HG03066 (cell line): Measurements from ENCODE around the gene PKDCC.
"Not testable (repeated sequence)": the region's sequence is repeated elsewhere in the genome, so short reads cannot be mapped to it uniquely, and the experiment has no call there.

Experiments
- ATAC-seq: cut with Tn5 transposase; IDR thresholded peaks from one replicate; pipeline ENCODE4 v1.9.1; 2021; ENCODE audit warnings: low read depth; ENCODE audit not compliant: unreplicated experiment

PKDCC gene

GRCh38 chr2:42084231-42084671, 36.4 kb downstream of the PKDCC start:
- no peak for ATAC-seq

DNA sequence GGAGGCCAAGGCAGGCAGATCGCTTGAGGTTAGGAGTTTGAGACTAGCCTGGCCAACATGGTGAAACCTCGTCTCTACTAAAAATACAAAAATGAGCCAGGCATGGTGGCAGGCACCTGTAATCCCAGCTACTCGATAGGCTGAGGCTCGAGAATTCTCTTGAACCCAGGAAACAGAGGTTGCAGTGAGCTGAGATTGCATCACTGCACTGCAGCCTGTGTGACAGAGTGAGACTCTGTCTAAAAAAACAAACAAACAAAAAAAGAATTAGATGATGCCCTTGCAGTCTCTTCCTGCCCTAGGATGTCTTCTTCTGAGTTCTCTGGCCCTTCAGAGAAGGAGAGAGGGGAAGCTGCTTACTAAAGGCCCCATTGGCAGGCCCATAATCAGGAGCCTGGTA, 37.2 kb downstream of the PKDCC start:
- not testable (repeated sequence) for ATAC-seq

DNA sequence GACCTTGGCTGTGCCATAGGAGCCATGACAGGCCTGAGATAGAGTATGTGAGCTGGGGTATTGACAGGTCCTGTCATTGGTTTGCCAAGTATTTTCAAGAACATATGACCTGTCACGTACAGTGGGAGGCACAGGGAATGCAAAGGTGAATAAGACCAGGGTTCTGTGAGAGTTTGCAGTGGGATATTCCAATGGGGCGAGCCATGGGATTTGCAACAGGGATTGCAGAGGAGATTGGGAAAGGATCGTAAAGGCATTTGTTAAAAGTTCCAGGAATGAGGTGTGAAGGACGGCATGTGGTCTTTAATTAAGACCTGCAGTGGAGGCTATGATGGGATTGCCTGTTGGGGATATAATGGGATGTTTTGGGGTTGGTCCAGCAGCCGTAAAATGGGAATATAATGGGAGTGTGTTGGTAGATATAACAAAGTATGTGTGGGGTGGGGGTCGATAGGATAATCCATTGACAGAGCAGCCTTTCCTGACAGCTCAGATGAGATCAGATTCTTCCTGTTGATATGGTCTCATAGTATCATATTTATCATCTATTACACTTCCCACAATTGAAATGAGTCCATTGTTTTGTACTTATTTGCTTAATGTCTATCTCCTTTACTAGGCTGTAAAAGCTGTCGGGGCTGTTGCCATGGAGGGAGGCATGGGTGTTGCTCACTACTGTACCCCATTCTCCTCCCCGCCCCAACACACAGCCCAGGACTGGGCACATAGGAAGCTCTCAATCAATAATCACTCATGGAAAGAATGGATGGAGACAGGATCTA, 38.1 kb downstream of the PKDCC start:
- ATAC-seq: no peak

DNA sequence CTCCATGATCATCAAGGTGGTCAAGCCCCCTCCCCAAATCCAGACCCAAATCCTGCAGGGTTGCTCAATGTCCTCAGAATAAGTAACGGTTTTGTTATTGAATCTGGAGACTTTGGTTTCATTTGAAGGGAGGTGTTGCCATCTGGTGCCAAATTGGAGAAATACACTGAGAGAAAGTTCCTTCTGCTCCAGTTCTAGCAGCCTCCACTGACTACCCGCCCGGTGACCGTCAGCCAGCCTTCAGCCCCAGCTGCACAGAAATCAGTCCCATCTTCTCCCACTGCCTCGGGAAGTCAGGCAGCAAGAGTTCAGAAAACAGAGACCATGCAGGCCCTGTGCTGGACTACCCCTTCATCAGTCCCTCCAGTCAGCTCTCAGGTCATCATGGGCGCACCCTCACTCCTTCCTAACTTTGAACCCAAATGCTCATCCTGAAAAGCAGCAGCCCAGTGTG, 38.7 kb downstream of the PKDCC start:
- ATAC-seq: peak; percentile 47

- ATAC-seq: no peak
Measured at GRCh38 chr2:42087137-42087856, 39.5 kb downstream of the PKDCC start.

- ATAC-seq: no peak
Measured at GRCh38 chr2:42087857-42088195, 40.0 kb downstream of the PKDCC start.

DNA sequence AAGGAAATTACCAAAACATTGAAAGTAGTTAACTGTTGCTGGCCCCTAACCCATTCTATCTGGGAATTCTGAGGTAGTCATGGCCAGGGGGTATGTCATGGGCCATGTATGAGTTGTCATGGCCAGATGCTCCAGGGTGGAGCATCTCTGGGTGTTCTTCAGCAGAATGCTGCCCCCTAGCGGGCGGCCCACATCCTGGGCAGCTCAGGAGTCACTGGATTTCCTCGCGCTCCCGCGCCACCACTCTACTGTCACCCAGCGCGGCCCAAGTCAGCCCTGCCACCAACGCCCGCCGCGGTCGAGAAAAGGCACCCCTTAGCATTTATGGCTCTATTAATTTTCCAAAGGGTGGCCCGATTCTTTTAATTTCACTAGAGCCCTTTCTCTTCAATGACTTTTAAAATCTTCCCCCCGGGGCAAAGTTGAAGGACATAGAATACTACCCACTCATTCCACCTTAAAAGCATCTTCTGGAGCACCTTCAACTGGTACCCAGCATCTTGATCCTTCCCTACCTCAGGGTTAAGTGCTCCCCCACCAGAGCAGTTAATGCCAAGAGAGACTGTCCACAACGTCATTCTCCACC, 41.6 kb downstream of the PKDCC start:
- ATAC-seq: peak; percentile 91

DNA sequence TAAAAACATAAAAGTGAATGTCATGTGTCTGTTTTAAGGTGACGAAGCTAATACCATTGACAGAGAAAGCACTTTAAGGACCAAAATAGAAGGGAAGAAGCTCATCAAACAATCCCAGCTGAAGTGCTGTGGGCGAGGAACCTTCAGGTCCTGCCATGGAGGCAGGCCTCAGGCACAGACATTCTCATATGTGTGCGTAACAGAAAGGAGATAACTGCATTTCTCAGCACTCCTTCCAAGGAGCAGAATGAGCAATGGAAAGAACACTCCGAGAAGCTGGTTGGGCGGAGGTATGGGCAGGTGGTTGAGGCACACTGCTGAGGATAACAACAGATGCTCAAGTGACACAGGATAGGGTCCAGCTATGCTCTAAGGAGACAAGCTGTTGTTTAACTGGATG, 42.4 kb downstream of the PKDCC start:
- no peak for ATAC-seq

DNA sequence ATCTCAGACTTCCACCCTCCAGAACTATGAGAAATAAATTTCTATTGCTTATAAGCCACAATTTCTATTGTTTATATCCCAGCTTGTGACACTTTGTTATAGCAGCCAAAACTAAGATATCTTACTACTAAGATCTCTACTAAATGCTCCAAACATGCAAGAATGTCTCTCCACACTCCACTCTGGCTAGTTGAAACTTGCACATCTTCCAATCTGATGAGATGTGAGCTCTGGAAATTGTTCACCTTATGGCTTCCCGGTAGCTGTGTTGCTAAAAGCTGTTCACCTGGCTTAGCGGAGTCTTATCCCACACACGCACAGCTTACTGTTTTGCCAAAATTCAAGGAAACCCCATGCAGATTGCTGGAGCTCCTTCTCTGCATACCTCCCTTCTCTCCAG, 43.9 kb downstream of the PKDCC start:
- ATAC-seq: no peak

DNA sequence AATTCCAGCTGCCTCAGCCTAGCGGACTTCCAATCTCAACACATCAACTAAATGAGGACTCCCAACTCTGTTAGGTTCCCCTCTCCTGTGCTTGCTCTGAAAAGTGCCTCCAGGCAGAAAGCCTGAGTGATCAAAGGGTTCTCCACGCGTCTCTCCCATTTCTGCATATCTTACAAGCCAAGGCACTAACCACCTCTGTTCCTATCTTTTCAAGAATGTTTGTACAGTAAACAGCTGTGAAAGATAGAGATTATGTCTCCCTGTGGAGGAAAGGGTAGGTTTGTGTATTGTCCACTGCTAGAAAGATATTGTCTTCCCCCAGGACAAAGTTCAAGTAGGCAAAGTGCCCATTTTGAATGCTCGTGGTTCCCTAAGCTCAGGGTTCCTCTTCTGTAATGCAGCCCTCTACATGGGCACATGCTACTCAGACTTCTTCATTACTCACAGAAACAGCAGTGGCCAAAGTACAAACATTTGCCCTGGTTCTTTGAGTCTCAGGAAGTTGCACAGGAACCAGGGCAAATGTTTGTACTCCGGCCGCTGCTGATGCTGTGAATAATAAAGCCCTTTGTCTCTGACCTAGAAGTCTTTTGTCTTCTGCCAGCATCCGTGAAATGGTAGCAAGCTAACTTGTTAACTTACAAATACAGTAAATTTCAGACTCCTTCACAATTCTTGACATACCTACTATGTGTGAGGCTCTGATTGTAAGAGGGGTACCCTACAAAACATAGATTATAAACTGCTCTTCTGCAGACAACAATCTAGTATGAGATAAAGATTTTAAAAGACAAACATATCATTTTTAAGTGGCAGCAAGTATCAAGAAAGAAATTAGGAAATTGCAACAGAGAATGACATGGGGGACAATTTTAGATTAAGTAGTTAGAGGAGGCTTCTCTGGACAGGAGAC, 44.5 kb downstream of the PKDCC start:
- no peak for ATAC-seq

GRCh38 chr2:42094114-42094513, 46.3 kb downstream of the PKDCC start:
- ATAC-seq: no peak

DNA sequence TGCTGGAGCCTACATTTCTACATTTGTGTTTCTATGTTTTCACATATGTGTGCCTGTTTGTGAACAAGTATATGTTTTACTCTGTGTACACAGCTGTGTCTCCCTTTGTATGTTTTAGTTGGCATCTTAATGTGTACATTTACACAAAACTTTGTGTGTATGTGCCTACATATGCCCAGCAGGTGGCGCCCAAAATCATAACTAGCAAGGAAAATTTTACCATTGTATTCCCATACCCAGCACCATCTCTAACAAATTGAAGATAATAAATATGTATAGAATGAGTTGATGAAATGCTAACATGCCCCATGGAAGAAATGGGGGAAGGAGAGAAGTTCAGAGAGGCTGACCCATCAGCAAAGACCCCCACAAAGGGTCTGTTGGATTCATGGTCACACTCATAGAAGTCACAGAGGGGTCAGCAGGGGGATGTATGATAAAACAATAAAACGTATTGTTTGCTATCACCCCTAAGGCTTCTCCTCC, 48.1 kb downstream of the PKDCC start:
- no peak for ATAC-seq

DNA sequence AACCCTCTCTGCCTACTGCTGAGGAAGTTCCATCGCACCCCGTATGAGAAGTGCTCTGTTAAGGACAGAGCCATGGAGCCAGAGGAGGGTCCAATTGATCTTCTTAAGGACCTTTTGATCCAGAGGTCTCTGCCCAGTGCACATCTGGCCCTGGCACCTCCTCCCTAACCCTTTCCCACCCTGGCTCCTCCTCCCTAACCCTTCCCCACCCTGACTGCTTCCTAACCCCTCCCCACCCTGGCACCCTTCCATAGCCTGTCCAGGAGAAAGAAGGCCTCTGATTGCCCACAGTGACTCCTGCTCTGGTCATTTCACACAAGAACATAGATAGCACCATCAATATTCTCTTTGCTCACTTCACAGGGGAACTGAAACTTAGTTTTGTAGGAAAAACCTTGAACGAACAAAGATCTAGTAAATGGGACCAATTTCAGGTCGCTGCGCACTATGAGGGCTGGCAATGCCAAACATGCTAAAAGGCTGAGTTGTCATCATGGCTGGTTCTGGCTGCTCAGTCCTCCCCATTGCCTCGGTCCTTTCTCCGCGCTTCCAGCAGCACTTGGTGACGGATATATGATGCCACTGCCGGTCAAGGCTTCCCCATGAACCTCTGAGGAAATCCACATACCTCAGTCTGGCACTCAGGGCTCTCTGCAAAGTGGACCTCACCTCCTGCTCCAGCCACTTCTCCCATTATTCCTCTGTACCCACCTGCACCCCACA, 49.2 kb downstream of the PKDCC start:
- peak; percentile 34 for ATAC-seq

GRCh38 chr2:42098571-42099437, 51.0 kb downstream of the PKDCC start:
- no peak for ATAC-seq

GRCh38 chr2:42099438-42100173, 51.8 kb downstream of the PKDCC start:
- no peak for ATAC-seq

GRCh38 chr2:42100683-42101205, 52.9 kb downstream of the PKDCC start:
- ATAC-seq: no peak

GRCh38 chr2:42101206-42102023, 53.6 kb downstream of the PKDCC start:
- ATAC-seq: no peak
